GM12801 (cell line): ENCODE data around the gene HTR1B.

ENCODE experiments used
- CTCF ChIP-seq: IDR thresholded peaks from one replicate; pipeline ENCODE4 v1.5.1; 2011; ENCODE audit warnings: control low read depth; ENCODE audit not compliant: insufficient read length; ENCODE audit errors: extremely low read depth

HTR1B gene

GRCh38 chr6:77454386-77454785 is 8.9 kb downstream of the HTR1B start:
- TF ChIP-seq CTCF: no peak

GRCh38 chr6:77451466-77451865 is 11.8 kb downstream of the HTR1B start:
- TF ChIP-seq CTCF: no peak

- TF ChIP-seq CTCF: no peak
Measured at GRCh38 chr6:77450924-77451323, 12.4 kb downstream of the HTR1B start.

GRCh38 chr6:77448546-77448945 is 14.7 kb downstream of the HTR1B start:
- TF ChIP-seq CTCF: no peak

- no peak for TF ChIP-seq CTCF
Measured at GRCh38 chr6:77447254-77447653, 16.0 kb downstream of the HTR1B start.

- TF ChIP-seq CTCF: no peak
Measured at GRCh38 chr6:77446249-77446648, 17.0 kb downstream of the HTR1B start.

GRCh38 chr6:77445214-77445613 is 18.1 kb downstream of the HTR1B start:
- TF ChIP-seq CTCF: no peak

GRCh38 chr6:77440206-77440976 is 22.9 kb downstream of the HTR1B start:
- no peak for TF ChIP-seq CTCF
